A673 (cell line): ENCODE results near the gene CEBPA. TPM values are rescaled to one million over a fixed set of nuclear protein-coding genes. Genes with fewer than 3 reads are reported as not detected.

Experiments
- BruUV-seq: library from RNA; stranded (reverse); fragments of 400-500 nt; replicated peaks from 2 replicates; lab custom pipeline; 2021; lab: Mats Ljungman, UMichigan
- CTCF ChIA-PET: fragments of 300-600 bp; sonication (Branson Sonifier 250); formaldehyde crosslinking; loops from one replicate; lab custom pipeline; 2022; ENCODE audit warnings: antibody characterized with exemption; lab: Charles Lee
- POLR2A ChIA-PET: fragments of 300-600 bp; sonication (Branson Sonifier 250); formaldehyde crosslinking; loops from one replicate; lab custom pipeline; 2022; ENCODE audit warnings: antibody characterized with exemption; ENCODE audit not compliant: low non-redundant PET; lab: Charles Lee
- DNase-seq: peaks from one replicate; pipeline ENCODE4 v3.0.0-alpha.2; 2015; ENCODE audit warnings: low spot score
- H3K27ac ChIP-seq: fragments of 200-600 bp; sonication (generic); 2 replicates; pipeline ENCODE4 v1.5.1; 2016; ENCODE audit warnings: mixed run types, low read depth, mild to moderate bottlenecking, mixed read lengths, antibody characterized with exemption, low read length; ENCODE audit not compliant: poor library complexity, severe bottlenecking
- H3K27me3 ChIP-seq: fragments of 200-600 bp; sonication (generic); replicated peaks from 2 replicates; pipeline ENCODE4 v1.6.1; 2017; ENCODE audit warnings: mixed run types, low read depth, mild to moderate bottlenecking, mixed read lengths, antibody characterized with exemption, low read length; ENCODE audit not compliant: insufficient read depth, poor library complexity
- H3K36me3 ChIP-seq: fragments of 200-600 bp; sonication (generic); 2 replicates; pipeline ENCODE4 v1.6.1; 2016; ENCODE audit warnings: mixed run types, mild to moderate bottlenecking, mixed read lengths, antibody characterized with exemption, low read length; ENCODE audit not compliant: insufficient read depth, poor library complexity, severe bottlenecking
- H3K4me1 ChIP-seq: fragments of 200-600 bp; sonication (generic); 2 replicates; pipeline ENCODE4 v1.6.1; 2017; ENCODE audit warnings: mixed run types, mild to moderate bottlenecking, mixed read lengths, antibody characterized with exemption, low read length; ENCODE audit not compliant: insufficient read depth, poor library complexity, severe bottlenecking
- H3K4me3 ChIP-seq: fragments of 200-600 bp; sonication (generic); 2 replicates; pipeline ENCODE4 v1.5.1; 2016; ENCODE audit warnings: low read depth, mixed run types, mild to moderate bottlenecking, mixed read lengths, low read length; ENCODE audit not compliant: poor library complexity, severe bottlenecking
- H3K9me3 ChIP-seq: fragments of 200-600 bp; sonication (generic); 2 replicates; pipeline ENCODE4 v1.6.1; 2016; ENCODE audit warnings: mixed run types, low read depth, mild to moderate bottlenecking, mixed read lengths, antibody characterized with exemption, low read length; ENCODE audit not compliant: poor library complexity, severe bottlenecking
- EZH2 ChIP-seq: fragments of 200-600 bp; sonication (generic); IDR thresholded peaks from 2 replicates; pipeline ENCODE4 v1.6.1; 2017; ENCODE audit warnings: borderline replicate concordance, low read depth, mild to moderate bottlenecking, mixed read lengths, antibody characterized with exemption, low read length; ENCODE audit not compliant: poor library complexity, severe bottlenecking
- intact Hi-C: fragments of 100-400 bp; cut with micrococcal nuclease; formaldehyde crosslinking; loops from one replicate; pipeline ENCODE4 v1.10.0; 2022; ENCODE audit not compliant: unreplicated experiment
- total RNA-seq: library from RNA; stranded (reverse); gene quantifications from 2 replicates; pipeline ENCODE4 v1.2.3, GENCODE V29; 2021
- TF ChIP-seq, protein P1 (sequence below): fragments of 300-800, 200-600 bp; sonication (generic); conservative IDR thresholded peaks from 2 replicates; pipeline ENCODE4 v1.5.1; 2017; ENCODE audit warnings: low read depth, mild to moderate bottlenecking, antibody characterized with exemption, low read length, moderate library complexity, mixed read lengths

CEBPA gene
- total RNA-seq, 1 experiment from 2014 or later = 1.4 TPM

DNA sequence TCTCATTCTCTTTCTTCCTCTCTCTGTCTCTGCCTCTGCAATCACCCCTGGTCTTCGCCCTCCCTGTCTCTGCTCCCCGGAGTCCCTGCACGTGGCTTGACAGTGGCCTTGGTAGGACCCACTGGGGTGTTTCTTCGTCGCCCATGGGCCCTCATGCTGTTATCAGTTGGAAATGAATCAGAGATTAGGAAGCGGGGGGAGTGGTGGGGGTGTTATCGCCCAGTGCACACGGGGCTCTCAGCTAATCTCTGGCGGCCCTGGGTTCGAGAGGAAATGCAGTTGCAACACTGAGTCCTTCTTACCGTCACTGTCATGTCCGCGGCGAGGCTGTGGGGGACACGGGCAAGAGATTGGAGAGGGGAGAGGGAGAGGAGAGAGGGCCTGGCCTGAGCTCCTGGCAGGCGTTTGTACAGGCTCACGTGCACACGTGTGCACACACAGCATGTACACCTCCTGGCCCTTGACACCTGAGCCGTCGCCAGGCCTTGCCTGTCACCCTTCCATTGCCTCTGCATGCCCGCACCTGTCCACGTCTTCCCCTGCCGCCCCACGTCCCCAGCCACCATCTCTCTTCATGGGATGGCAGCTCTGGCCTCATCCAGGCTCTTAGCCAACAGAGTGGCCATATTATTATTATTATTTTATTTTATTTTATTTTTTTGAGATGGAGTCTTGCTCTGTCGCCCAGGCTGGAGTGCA is 38.9 kb downstream of the CEBPA start:
- ChIA-PET CTCF (no interaction called here), POLR2A (no interaction called here)
- no peak for DNase-seq
- H3K4me1 ChIP-seq = no peaks in the 10 kb centered on the region
- H3K27ac ChIP-seq = no peak overlapping the region
- intact Hi-C loops = no loop called here
- H3K4me3 ChIP-seq = no peak overlapping the region
- no peaks in the 10 kb centered on the region for H3K9me3 ChIP-seq
- no peaks in the 10 kb centered on the region for H3K36me3 ChIP-seq
- TF ChIP-seq EZH2 = no peak
- TF ChIP-seq, protein P1, sequence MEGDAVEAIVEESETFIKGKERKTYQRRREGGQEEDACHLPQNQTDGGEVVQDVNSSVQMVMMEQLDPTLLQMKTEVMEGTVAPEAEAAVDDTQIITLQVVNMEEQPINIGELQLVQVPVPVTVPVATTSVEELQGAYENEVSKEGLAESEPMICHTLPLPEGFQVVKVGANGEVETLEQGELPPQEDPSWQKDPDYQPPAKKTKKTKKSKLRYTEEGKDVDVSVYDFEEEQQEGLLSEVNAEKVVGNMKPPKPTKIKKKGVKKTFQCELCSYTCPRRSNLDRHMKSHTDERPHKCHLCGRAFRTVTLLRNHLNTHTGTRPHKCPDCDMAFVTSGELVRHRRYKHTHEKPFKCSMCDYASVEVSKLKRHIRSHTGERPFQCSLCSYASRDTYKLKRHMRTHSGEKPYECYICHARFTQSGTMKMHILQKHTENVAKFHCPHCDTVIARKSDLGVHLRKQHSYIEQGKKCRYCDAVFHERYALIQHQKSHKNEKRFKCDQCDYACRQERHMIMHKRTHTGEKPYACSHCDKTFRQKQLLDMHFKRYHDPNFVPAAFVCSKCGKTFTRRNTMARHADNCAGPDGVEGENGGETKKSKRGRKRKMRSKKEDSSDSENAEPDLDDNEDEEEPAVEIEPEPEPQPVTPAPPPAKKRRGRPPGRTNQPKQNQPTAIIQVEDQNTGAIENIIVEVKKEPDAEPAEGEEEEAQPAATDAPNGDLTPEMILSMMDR = no peak
- H3K27me3 ChIP-seq = no peaks in the 10 kb centered on the region
- no TSS peak for BruUV-seq

DNA sequence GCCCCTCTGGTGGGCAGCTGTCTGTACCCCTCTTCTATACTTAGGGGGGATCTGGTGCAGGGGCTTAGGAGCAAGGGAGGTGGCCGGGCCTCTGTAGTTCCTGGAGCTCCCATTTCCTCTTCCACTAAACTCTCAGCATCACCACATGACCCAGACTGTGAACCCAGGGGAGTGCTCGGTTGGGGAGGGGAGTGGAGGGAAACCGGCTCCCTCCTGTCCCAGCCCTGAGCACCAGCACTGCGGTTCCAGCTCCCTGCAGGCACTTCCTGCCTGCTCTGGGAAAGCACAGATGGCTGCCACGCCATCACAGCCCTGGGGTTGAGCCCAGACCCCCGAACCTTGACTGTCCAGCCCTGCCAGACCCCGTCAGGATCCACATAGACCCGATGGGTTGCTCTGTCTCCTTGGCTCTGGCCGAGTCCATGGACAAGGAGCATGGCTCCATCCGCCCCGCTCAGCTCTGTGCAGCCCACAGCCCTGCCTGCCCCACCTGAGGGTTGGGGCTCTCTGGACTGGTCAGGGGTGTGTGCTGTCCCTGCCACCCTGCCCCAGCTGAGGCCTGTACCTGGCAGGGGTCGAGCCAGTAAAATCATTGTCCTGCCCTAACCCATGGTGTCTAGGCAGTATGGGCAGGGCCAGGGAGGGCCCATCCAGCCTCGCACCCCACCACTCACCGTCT is 40.7 kb downstream of the CEBPA start:
- Histone ChIP-seq H3K4me3 (no peak overlapping the region), H3K27ac (no peak overlapping the region), H3K4me1 (no peaks in the 10 kb centered on the region), H3K36me3 (no peaks in the 10 kb centered on the region), H3K27me3 (no peaks in the 10 kb centered on the region), H3K9me3 (no peaks in the 10 kb centered on the region)
- ChIA-PET POLR2A (no interaction called here), CTCF (no interaction called here)
- intact Hi-C loops = no loop called here
- BruUV-seq = no TSS peak
- no peak for DNase-seq
- TF ChIP-seq EZH2 = no peak
- TF ChIP-seq, protein P1 = no peak

DNA sequence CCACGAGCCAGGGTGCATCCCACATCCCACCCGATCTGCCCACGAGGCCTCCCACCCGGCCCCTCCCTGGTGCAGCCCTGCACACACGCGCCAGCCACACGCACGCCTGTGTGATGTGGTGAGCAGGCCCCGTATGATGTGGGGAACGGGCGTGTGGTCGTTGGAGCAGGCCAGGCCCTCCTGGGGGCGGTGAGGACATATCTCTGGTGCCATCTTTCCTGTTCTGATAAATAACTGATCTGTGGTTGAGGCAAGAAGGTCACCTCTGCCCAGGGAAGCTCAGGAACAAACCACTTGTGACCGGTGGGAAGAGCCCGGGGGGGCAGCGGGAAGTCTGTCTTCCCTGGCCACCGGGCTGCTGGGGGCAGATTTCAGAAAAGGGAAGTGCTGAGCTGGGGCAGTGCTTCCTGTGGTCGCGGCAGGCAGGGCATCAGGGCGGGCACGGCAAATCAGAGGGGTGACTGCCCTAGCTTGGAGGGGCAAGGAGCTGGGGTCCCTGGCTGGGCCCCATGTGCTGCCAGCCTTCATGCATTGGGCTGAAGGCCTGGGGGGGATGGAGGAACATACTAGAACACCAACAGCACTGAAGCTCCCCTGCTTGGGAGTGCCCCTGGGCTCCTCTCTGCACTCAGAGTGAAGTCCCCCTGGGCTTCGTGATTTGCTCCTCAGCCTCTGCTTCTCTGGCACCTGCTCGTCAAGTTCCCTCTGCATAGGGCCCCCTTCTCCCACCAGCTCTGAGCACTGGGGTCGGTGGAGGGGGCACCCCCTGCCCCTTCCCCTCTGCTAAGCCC is 41.5 kb downstream of the CEBPA start:
- CTCF ChIA-PET = no interaction called here
- no peaks in the 10 kb centered on the region for H3K4me1 ChIP-seq
- no peak overlapping the region for H3K4me3 ChIP-seq
- H3K27ac ChIP-seq = no peak overlapping the region
- no peak for TF ChIP-seq EZH2
- TF ChIP-seq, protein P1 = no peak
- no peaks in the 10 kb centered on the region for H3K36me3 ChIP-seq
- BruUV-seq = no TSS peak
- H3K9me3 ChIP-seq = no peaks in the 10 kb centered on the region
- no peaks in the 10 kb centered on the region for H3K27me3 ChIP-seq
- POLR2A ChIA-PET = no interaction called here
- DNase-seq = no peak
- intact Hi-C loops = no loop called here
